Measurements from ENCODE around the gene FAM181A.

FAM181A gene

GRCh38 chr14:93892923-93893558 lies 34.1 kb upstream of the FAM181A start:
- POLR2A ChIA-PET: no interaction called here

GRCh38 chr14:93893661-93894261 lies 33.4 kb upstream of the FAM181A start:
- H3K4me3 ChIP-seq (ENCODE audit: low read depth, low read length): no peak overlapping the region
- DNase-seq (ENCODE audit: low read depth, low spot score): no peak
- TF ChIP-seq CTCF (IDR thresholded peaks at IDR 0.05; ENCODE audit: insufficient read depth, low read length, missing control alignments): no peak
- POLR2A ChIA-PET: no interaction called here
- CTCF ChIA-PET: interaction anchor here (0.6 to 2.4 kb wide), 10 partner anchors 10 to 238 kb away, joined by 3 to 17 read pairs (median 4); no protein-coding TSS in a partner anchor

More at GRCh38 chr14:93892923-93893558, 34.1 kb upstream of the FAM181A start:
- peak; percentile 97 for TF ChIP-seq CTCF (IDR thresholded peaks at IDR 0.05; ENCODE audit: insufficient read depth, low read length, missing control alignments)
- H3K4me3 ChIP-seq (ENCODE audit: low read depth, low read length): no peak overlapping the region
- no peak for DNase-seq (ENCODE audit: low read depth, low spot score)
- CTCF ChIA-PET: interaction anchor here (0.6 to 2.4 kb wide), 10 partner anchors 10 to 237 kb away, joined by 3 to 17 read pairs (median 4); no protein-coding TSS in a partner anchor

- CTCF ChIA-PET: interaction anchor here (0.9 to 2.3 kb wide), 5 partner anchors 10 to 240 kb away, joined by 3 to 5 read pairs (median 4); no protein-coding TSS in a partner anchor
- DNase-seq (ENCODE audit: low read depth, low spot score): no peak
- no peak overlapping the region for H3K4me3 ChIP-seq (ENCODE audit: low read depth, low read length)
- POLR2A ChIA-PET: no interaction called here
- TF ChIP-seq CTCF (IDR thresholded peaks at IDR 0.05; ENCODE audit: insufficient read depth, low read length, missing control alignments): no peak
Measured at GRCh38 chr14:93895023-93895604, 32.0 kb upstream of the FAM181A start.

GRCh38 chr14:93897476-93897845 lies 29.7 kb upstream of the FAM181A start:
- H3K4me3 ChIP-seq (ENCODE audit: low read depth, low read length): no peak overlapping the region
- no peak for DNase-seq (ENCODE audit: low read depth, low spot score)
- ChIA-PET POLR2A (no interaction called here), CTCF (interaction anchor here (0.7 to 2.3 kb wide), 3 partner anchors 10 to 42 kb away, joined by 3 to 5 read pairs (median 3); no protein-coding TSS in a partner anchor)
- TF ChIP-seq CTCF (IDR thresholded peaks at IDR 0.05; ENCODE audit: insufficient read depth, low read length, missing control alignments): no peak

GRCh38 chr14:93898081-93898611 lies 29.0 kb upstream of the FAM181A start:
- TF ChIP-seq CTCF (IDR thresholded peaks at IDR 0.05; ENCODE audit: insufficient read depth, low read length, missing control alignments): no peak
- DNase-seq (ENCODE audit: low read depth, low spot score): no peak
- H3K4me3 ChIP-seq (ENCODE audit: low read depth, low read length): no peak overlapping the region
- ChIA-PET POLR2A (no interaction called here), CTCF (interaction anchor here (0.8 kb wide), 1 partner anchor 9 kb away, joined by 3 read pairs; no protein-coding TSS in a partner anchor)

- no peak overlapping the region for H3K4me3 ChIP-seq (ENCODE audit: low read depth, low read length)
- ChIA-PET POLR2A (no interaction called here), CTCF (no interaction called here)
- no peak for TF ChIP-seq CTCF (IDR thresholded peaks at IDR 0.05; ENCODE audit: insufficient read depth, low read length, missing control alignments)
- DNase-seq (ENCODE audit: low read depth, low spot score): no peak
Measured at GRCh38 chr14:93898731-93899130, 28.4 kb upstream of the FAM181A start.

Measured in AG04449 (cell line).